HL-60 (cell line): ENCODE data around the gene SETBP1.

Experiments used
- DNase-seq, 2 experiments: peaks; one replicate each; pipeline ENCODE4 v3.0.0-alpha.2; 2010 to 2020; ENCODE audit warnings: low read depth in 1 of 2, low spot score in 1 of 2
- H3K27ac ChIP-seq: fragments of 250-450 bp; sonication (Bioruptor Pico); replicated peaks from 2 replicates; pipeline ENCODE4 v1.5.1; 2020; ENCODE audit warnings: mild to moderate bottlenecking, moderate library complexity
- H3K27me3 ChIP-seq: fragments of 250-450 bp; sonication (Bioruptor Pico); 2 replicates; pipeline ENCODE4 v1.5.1; 2021; ENCODE audit warnings: mild to moderate bottlenecking, moderate library complexity; ENCODE audit not compliant: insufficient read depth, poor library complexity, severe bottlenecking
- H3K4me3 ChIP-seq: replicated peaks from 2 replicates; pipeline ENCODE4 v1.5.1; 2011; ENCODE audit warnings: mild to moderate bottlenecking, control low read depth, low read length; ENCODE audit not compliant: insufficient read depth
- GABPA ChIP-seq: IDR thresholded peaks from 2 replicates; pipeline ENCODE4 v1.6.1; 2012; ENCODE audit warnings: low read depth
- POLR2AphosphoS5 ChIP-seq: IDR thresholded peaks from 2 replicates; pipeline ENCODE4 v1.6.1; 2012; ENCODE audit warnings: low read depth
- SPI1 ChIP-seq: IDR thresholded peaks from 2 replicates; pipeline ENCODE4 v1.6.1; 2012; ENCODE audit warnings: low read depth, mild to moderate bottlenecking, borderline replicate concordance
- TF ChIP-seq, protein P1 (sequence below): IDR thresholded peaks from one replicate; pipeline ENCODE4 v1.5.1; 2011; ENCODE audit warnings: low read length, control low read depth, inconsistent platforms; ENCODE audit not compliant: insufficient read depth
- TF ChIP-seq, protein P2 (sequence below): IDR thresholded peaks from 2 replicates; pipeline ENCODE4 v1.6.1; 2012; ENCODE audit warnings: low read depth; ENCODE audit not compliant: insufficient replicate concordance

SETBP1 gene

DNA sequence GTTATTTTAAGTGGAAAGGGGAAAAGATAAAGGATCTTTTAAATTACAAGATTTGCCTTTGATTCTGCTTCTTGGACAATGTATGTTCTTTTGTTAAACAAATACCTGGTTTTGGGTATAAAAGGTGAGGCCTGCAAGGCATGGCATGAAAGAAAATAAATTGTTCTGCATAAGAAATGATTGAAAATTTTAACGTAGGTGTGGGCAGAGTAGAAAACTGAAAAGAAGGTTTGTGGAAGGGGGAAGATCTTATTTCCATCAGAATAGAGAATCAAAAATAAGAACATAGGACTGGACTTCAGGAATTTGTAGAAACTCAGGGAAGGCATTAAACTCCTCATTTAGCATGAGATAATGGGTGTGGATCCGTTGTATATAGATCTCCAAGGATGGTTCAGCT, 153.1 kb downstream of the SETBP1 start:
- DNase-seq, result no peak
- Histone ChIP-seq H3K27ac (no peak overlapping the region), H3K27me3 (peaks cover 7% of the 10 kb centered on the region), H3K4me3 (no peak overlapping the region)
- TF ChIP-seq, protein P1, sequence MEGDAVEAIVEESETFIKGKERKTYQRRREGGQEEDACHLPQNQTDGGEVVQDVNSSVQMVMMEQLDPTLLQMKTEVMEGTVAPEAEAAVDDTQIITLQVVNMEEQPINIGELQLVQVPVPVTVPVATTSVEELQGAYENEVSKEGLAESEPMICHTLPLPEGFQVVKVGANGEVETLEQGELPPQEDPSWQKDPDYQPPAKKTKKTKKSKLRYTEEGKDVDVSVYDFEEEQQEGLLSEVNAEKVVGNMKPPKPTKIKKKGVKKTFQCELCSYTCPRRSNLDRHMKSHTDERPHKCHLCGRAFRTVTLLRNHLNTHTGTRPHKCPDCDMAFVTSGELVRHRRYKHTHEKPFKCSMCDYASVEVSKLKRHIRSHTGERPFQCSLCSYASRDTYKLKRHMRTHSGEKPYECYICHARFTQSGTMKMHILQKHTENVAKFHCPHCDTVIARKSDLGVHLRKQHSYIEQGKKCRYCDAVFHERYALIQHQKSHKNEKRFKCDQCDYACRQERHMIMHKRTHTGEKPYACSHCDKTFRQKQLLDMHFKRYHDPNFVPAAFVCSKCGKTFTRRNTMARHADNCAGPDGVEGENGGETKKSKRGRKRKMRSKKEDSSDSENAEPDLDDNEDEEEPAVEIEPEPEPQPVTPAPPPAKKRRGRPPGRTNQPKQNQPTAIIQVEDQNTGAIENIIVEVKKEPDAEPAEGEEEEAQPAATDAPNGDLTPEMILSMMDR, result no peak
- no peak for TF ChIP-seq POLR2AphosphoS5
- TF ChIP-seq GABPA, result no peak
- TF ChIP-seq SPI1, result no peak

DNA sequence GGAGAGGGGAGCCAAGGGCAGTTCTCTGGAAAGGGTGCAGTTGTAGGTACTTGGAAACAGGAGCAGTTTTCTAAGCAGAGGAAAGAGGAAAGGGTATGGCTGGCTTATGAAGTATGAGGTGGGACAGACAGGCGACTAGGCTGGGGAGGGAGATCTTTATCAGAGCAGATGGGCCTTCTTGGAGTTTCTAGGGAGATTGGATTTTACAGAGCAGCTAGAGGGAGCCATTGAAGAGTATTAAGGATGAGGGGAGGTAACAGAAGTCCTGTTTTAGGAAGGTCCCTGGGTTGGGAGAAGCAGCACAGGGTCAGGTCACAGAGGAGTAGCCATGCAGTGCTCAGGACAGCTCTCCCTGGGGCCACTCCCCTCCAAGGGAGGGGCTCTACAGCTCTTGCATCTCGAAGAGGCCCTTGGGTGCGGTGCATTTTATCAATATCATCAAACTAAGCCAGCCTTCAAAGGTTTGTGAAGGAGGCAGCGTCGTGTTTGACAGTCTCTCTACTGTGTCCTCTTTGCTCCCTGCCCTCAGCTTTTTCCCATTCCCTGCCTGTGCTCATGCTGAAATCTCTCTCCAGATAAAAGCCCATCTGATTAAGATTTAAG, 154.3 kb downstream of the SETBP1 start:
- Histone ChIP-seq H3K27me3 (no peaks in the 10 kb centered on the region), H3K4me3 (no peak overlapping the region), H3K27ac (no peak overlapping the region)
- no peak for DNase-seq
- TF ChIP-seq SPI1, result no peak
- TF ChIP-seq, protein P1, result no peak
- no peak for TF ChIP-seq POLR2AphosphoS5
- TF ChIP-seq GABPA, result no peak
- TF ChIP-seq, protein P2, sequence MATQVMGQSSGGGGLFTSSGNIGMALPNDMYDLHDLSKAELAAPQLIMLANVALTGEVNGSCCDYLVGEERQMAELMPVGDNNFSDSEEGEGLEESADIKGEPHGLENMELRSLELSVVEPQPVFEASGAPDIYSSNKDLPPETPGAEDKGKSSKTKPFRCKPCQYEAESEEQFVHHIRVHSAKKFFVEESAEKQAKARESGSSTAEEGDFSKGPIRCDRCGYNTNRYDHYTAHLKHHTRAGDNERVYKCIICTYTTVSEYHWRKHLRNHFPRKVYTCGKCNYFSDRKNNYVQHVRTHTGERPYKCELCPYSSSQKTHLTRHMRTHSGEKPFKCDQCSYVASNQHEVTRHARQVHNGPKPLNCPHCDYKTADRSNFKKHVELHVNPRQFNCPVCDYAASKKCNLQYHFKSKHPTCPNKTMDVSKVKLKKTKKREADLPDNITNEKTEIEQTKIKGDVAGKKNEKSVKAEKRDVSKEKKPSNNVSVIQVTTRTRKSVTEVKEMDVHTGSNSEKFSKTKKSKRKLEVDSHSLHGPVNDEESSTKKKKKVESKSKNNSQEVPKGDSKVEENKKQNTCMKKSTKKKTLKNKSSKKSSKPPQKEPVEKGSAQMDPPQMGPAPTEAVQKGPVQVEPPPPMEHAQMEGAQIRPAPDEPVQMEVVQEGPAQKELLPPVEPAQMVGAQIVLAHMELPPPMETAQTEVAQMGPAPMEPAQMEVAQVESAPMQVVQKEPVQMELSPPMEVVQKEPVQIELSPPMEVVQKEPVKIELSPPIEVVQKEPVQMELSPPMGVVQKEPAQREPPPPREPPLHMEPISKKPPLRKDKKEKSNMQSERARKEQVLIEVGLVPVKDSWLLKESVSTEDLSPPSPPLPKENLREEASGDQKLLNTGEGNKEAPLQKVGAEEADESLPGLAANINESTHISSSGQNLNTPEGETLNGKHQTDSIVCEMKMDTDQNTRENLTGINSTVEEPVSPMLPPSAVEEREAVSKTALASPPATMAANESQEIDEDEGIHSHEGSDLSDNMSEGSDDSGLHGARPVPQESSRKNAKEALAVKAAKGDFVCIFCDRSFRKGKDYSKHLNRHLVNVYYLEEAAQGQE, result no peak

DNA sequence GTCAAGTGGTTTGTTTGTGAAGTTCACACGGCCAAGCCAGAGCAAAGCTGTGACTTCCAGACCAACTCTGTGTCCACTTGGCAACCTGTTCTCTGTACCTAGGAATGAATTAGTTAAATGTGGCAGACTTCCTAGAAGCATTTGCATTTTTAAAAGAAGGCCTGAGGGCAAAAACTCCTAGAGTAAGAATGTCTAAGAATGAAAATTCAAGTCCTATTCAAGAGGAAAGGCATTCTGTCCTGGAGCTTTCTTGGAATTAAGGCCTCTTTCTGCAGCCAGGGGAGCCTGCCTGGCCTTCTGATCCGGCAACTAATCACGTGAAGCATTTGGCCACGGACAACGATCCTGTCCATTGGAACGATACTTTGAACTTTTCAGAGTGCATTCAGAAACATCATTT, 155.0 kb downstream of the SETBP1 start:
- TF ChIP-seq, protein P1, result no peak
- no peak for TF ChIP-seq GABPA
- TF ChIP-seq, protein P2, result no peak
- no peak for TF ChIP-seq SPI1
- TF ChIP-seq POLR2AphosphoS5, result no peak
- no peaks in the 10 kb centered on the region for H3K27me3 ChIP-seq
- H3K27ac ChIP-seq, result no peak overlapping the region
- H3K4me3 ChIP-seq, result no peak overlapping the region
- DNase-seq, result no peak

DNA sequence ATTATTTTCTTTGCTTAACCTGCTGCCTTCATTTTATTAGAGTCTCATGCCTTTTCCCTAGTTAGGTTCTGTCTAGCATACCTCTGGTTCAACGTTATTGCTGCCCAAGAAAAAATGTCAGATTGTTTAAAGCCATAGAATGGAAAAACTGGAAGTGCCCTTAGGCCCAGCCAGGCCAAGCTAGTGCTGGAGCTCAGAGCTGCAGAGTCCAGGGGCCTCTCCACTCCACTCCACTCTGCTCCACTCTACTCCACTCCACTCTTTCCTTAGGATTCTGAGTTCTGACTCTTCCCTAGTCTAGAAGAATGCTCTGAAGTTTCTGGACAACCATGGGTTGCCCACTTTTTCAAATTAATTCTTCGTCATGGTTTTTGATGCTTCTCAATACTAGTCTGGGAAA, 155.6 kb downstream of the SETBP1 start:
- no peak overlapping the region for H3K27ac ChIP-seq
- no peak overlapping the region for H3K4me3 ChIP-seq
- H3K27me3 ChIP-seq, result no peaks in the 10 kb centered on the region
- DNase-seq, result no peak
- TF ChIP-seq, protein P1, result no peak
- TF ChIP-seq GABPA, result no peak
- TF ChIP-seq SPI1, result no peak
